Measurements from ENCODE around the gene OTUB1. TPM values are rescaled to one million over a fixed set of nuclear protein-coding genes. Genes with fewer than 3 reads are reported as not detected.

OTUB1 gene
- total and polyA plus RNA-seq, 2 experiments from 2014 or later = 119 to 269 TPM

GRCh38 chr11:64000026-64000739, 13.9 kb downstream of the OTUB1 start:
- Histone ChIP-seq H3K27ac (no peak overlapping the region), H3K9me3 (ENCODE audit: low read depth) (no peaks in the 10 kb centered on the region), H3K4me1 (ENCODE audit: low read depth) (no peaks in the 10 kb centered on the region), H3K27me3 (peaks cover under 1% of the 10 kb centered on the region), H3K4me3 (peak overlapping the region; percentile 13), H3K36me3 (peaks cover 15% of the 10 kb centered on the region)
- TF ChIP-seq CTCF (IDR thresholded peaks at IDR 0.05; ENCODE audit: low read depth, low read length) = peak; percentile 53
- peak; percentile 84 to 87 for DNase-seq (ENCODE audit: low read depth in 1 of 2, low spot score in 1 of 2)

- TF ChIP-seq CTCF (IDR thresholded peaks at IDR 0.05; ENCODE audit: low read depth, low read length) = no peak
- no peak overlapping the region for H3K27ac ChIP-seq
- peaks cover 12% of the 10 kb centered on the region for H3K36me3 ChIP-seq
- peaks cover 8% of the 10 kb centered on the region for H3K27me3 ChIP-seq
- no peak for DNase-seq (ENCODE audit: low read depth in 1 of 2, low spot score in 1 of 2)
- no peaks in the 10 kb centered on the region for H3K9me3 ChIP-seq (ENCODE audit: low read depth)
- no peaks in the 10 kb centered on the region for H3K4me1 ChIP-seq (ENCODE audit: low read depth)
- no peak overlapping the region for H3K4me3 ChIP-seq
These were observed 14.7 kb downstream of the OTUB1 start for GRCh38 chr11:64000740-64001483.

GRCh38 chr11:64001484-64002420, 15.5 kb downstream of the OTUB1 start:
- DNase-seq (ENCODE audit: low read depth in 1 of 2, low spot score in 1 of 2) = peak in 1 of 2 donors; percentile 74
- no peak overlapping the region for H3K4me3 ChIP-seq
- H3K27ac ChIP-seq = no peak overlapping the region
- H3K27me3 ChIP-seq = peaks cover 11% of the 10 kb centered on the region
- H3K9me3 ChIP-seq (ENCODE audit: low read depth) = no peaks in the 10 kb centered on the region
- H3K4me1 ChIP-seq (ENCODE audit: low read depth) = peaks cover under 1% of the 10 kb centered on the region
- TF ChIP-seq CTCF (IDR thresholded peaks at IDR 0.05; ENCODE audit: low read depth, low read length) = no peak
- H3K36me3 ChIP-seq = peaks cover 8% of the 10 kb centered on the region

GRCh38 chr11:64003807-64004589, 17.8 kb downstream of the OTUB1 start:
- Histone ChIP-seq H3K27me3 (peaks cover 12% of the 10 kb centered on the region), H3K4me3 (no peak overlapping the region), H3K9me3 (ENCODE audit: low read depth) (no peaks in the 10 kb centered on the region), H3K4me1 (ENCODE audit: low read depth) (peaks cover 4% of the 10 kb centered on the region), H3K36me3 (no peaks in the 10 kb centered on the region), H3K27ac (no peak overlapping the region)
- TF ChIP-seq CTCF (IDR thresholded peaks at IDR 0.05; ENCODE audit: low read depth, low read length) = no peak
- peak in 1 of 2 donors; percentile 36 for DNase-seq (ENCODE audit: low read depth in 1 of 2, low spot score in 1 of 2)
